Head of caudate nucleus (tissue), 42 donors: ENCODE measurements around the gene MYO16.

Source experiments
- DNase-seq, 42 donors: peaks; one replicate each; pipeline versions ENCODE4 v3.0.0 to v3.0.0-alpha.2; 2020 to 2021; ENCODE audit warnings: mixed read lengths in 7 of 42
- intact Hi-C: fragments of 100-400 bp; cut with DNase I; formaldehyde crosslinking; loops from one replicate; pipeline ENCODE4 v1.15.0; 2022

Gene MYO16

GRCh38 chr13:109172136-109172535 lies 542.7 kb downstream of the MYO16 start:
- intact Hi-C loops = no loop called here
- no peak for DNase-seq

- peak in 6 of 42 donors; percentile 27 to 57 (median 50) for DNase-seq
- intact Hi-C loops = no loop called here
Observed at GRCh38 chr13:109175666-109176065, 546.3 kb downstream of the MYO16 start.

GRCh38 chr13:109180905-109181425 lies 551.6 kb downstream of the MYO16 start:
- DNase-seq = no peak
- intact Hi-C loops = no loop called here

GRCh38 chr13:109182777-109183465 lies 553.5 kb downstream of the MYO16 start:
- intact Hi-C loops = no loop called here
- no peak for DNase-seq

- intact Hi-C loops = no loop called here
- no peak for DNase-seq
Observed at GRCh38 chr13:109191413-109191812, 562.0 kb downstream of the MYO16 start.

GRCh38 chr13:109192306-109192705 lies 562.9 kb downstream of the MYO16 start:
- DNase-seq = no peak
- intact Hi-C loops = no loop called here

GRCh38 chr13:109196948-109197347 lies 567.5 kb downstream of the MYO16 start:
- intact Hi-C loops = no loop called here
- DNase-seq = peak in 7 of 42 donors; percentile 8 to 49 (median 13)

- DNase-seq = no peak
- intact Hi-C loops = no loop called here
Observed at GRCh38 chr13:109198585-109198984, 569.2 kb downstream of the MYO16 start.

- intact Hi-C loops = no loop called here
- no peak for DNase-seq
Observed at GRCh38 chr13:109199280-109199679, 569.9 kb downstream of the MYO16 start.

- no peak for DNase-seq
- intact Hi-C loops = no loop called here
Observed at GRCh38 chr13:109200556-109200955, 571.1 kb downstream of the MYO16 start.

- intact Hi-C loops = no loop called here
- no peak for DNase-seq
Observed at GRCh38 chr13:109203587-109203986, 574.2 kb downstream of the MYO16 start.

GRCh38 chr13:109204252-109204651 lies 574.8 kb downstream of the MYO16 start:
- DNase-seq = no peak
- intact Hi-C loops = no loop called here

GRCh38 chr13:109204657-109205056 lies 575.2 kb downstream of the MYO16 start:
- no peak for DNase-seq
- intact Hi-C loops = no loop called here

GRCh38 chr13:109205315-109205714 lies 575.9 kb downstream of the MYO16 start:
- intact Hi-C loops = no loop called here
- no peak for DNase-seq

GRCh38 chr13:109206616-109207015 lies 577.2 kb downstream of the MYO16 start:
- DNase-seq = no peak
- intact Hi-C loops = no loop called here

- DNase-seq = no peak
- intact Hi-C loops = no loop called here
Observed at GRCh38 chr13:109207622-109208021, 578.2 kb downstream of the MYO16 start.

- DNase-seq = no peak
- intact Hi-C loops = no loop called here
Observed at GRCh38 chr13:109208522-109208921, 579.1 kb downstream of the MYO16 start.

GRCh38 chr13:109209526-109209925 lies 580.1 kb downstream of the MYO16 start:
- intact Hi-C loops = no loop called here
- DNase-seq = no peak

- DNase-seq = peak in 6 of 42 donors; percentile 6 to 21 (median 12)
- intact Hi-C loops = no loop called here
Observed at GRCh38 chr13:109211616-109212015, 582.2 kb downstream of the MYO16 start.

GRCh38 chr13:109212650-109213049 lies 583.2 kb downstream of the MYO16 start:
- no peak for DNase-seq
- intact Hi-C loops = no loop called here

- no peak for DNase-seq
- intact Hi-C loops = no loop called here
Observed at GRCh38 chr13:109213714-109214113, 584.3 kb downstream of the MYO16 start.
